Memory B cell (primary cell): Measurements from ENCODE around the gene DLGAP1.

Source experiments
- ATAC-seq: fragments of 150-1000 bp; cut with Tn5 transposase; 2 replicates; pipeline ENCODE4 v1.10.0; 2021; ENCODE audit warnings: low read depth, mild to moderate bottlenecking, moderate library complexity
- DNase-seq, 2 donors: peaks; one replicate each; pipeline ENCODE4 v3.0.0; 2022; ENCODE audit warnings: low spot score in 2 of 2
- H3K27ac Mint-ChIP-seq: one replicate; pipeline ENCODE4 v1.8.0; 2022; ENCODE audit warnings: mild to moderate bottlenecking, moderate library complexity, mixed read lengths
- H3K27me3 Mint-ChIP-seq: one replicate; pipeline ENCODE4 v1.8.0; 2022; ENCODE audit warnings: mixed read lengths
- H3K36me3 Mint-ChIP-seq: one replicate; pipeline ENCODE4 v1.8.0; 2022; ENCODE audit warnings: mild to moderate bottlenecking, mixed read lengths
- H3K4me1 Mint-ChIP-seq: one replicate; pipeline ENCODE4 v1.8.0; 2022; ENCODE audit warnings: mixed read lengths
- H3K4me3 Mint-ChIP-seq: one replicate; pipeline ENCODE4 v1.8.0; 2022; ENCODE audit warnings: mild to moderate bottlenecking, moderate library complexity, mixed read lengths
- H3K9me3 Mint-ChIP-seq: one replicate; pipeline ENCODE4 v1.8.0; 2022; ENCODE audit warnings: mixed read lengths

Gene DLGAP1

GRCh38 chr18:3554811-3555427, 900.2 kb downstream of the DLGAP1 start:
- H3K36me3 Mint-ChIP-seq, result no peaks in the 10 kb centered on the region
- no peak overlapping the region for H3K4me3 Mint-ChIP-seq
- peaks cover 2% of the 10 kb centered on the region for H3K4me1 Mint-ChIP-seq
- no peaks in the 10 kb centered on the region for H3K27me3 Mint-ChIP-seq
- H3K27ac Mint-ChIP-seq, result no peak overlapping the region
- DNase-seq (no peak), ATAC-seq (no peak)
- H3K9me3 Mint-ChIP-seq, result peaks cover 1% of the 10 kb centered on the region

DNA sequence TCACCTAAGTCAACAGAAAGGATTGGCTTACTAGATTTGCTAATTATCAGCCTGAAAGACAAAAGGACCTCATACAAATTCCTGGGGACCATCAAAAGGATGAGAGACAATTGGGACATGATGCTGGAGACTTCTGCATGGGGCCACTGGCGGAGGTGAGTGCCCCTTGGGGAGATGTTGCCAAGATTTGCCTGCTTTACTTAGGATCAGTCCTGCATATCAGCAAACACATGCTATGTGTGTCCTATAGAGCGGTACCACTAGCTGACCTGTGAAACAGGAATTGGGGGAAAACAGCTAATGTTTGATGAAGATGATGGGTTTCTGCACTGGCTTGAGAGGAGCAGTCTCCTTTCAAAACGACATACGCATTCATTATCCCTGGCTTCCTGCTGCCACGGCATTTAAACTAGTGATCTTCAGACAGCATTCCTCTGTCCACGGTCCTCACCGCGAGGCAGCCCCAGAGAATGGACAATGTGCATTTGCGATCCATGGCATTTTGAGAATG, 901.0 kb downstream of the DLGAP1 start:
- Mint-ChIP-seq H3K9me3 (peaks cover 1% of the 10 kb centered on the region), H3K27ac (no peak overlapping the region)

DNA sequence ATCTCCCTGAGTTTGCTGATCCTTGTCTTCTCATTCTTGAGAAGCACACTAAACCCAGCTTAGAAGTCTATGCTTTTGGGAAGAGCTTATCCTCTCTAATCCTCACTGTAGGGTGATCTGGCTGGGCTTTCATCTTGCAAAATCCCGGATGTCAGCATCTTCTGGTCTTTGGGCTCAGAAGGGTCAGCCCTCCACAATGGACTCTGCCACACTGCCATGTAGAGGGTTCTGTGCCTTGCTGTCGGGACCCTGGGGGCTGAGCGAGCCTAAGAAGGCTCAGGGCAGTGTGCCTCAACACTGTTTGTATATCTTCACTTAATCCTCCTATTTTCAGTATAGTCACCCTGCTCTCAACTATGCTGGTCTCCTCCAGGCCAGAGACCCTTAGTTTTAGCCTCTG, 902.8 kb downstream of the DLGAP1 start:
- no peak overlapping the region for H3K27ac Mint-ChIP-seq
- no peaks in the 10 kb centered on the region for H3K27me3 Mint-ChIP-seq
- peaks cover 2% of the 10 kb centered on the region for H3K4me1 Mint-ChIP-seq
- ATAC-seq (no peak), DNase-seq (no peak)
- no peaks in the 10 kb centered on the region for H3K36me3 Mint-ChIP-seq
- no peak overlapping the region for H3K4me3 Mint-ChIP-seq
- peaks cover 1% of the 10 kb centered on the region for H3K9me3 Mint-ChIP-seq

More for the DNA sequence above, 901.0 kb downstream of the DLGAP1 start:
- DNase-seq (no peak), ATAC-seq (no peak)
- H3K4me3 Mint-ChIP-seq, result no peak overlapping the region
- no peaks in the 10 kb centered on the region for H3K27me3 Mint-ChIP-seq
- H3K4me1 Mint-ChIP-seq, result peaks cover 2% of the 10 kb centered on the region
- no peaks in the 10 kb centered on the region for H3K36me3 Mint-ChIP-seq

DNA sequence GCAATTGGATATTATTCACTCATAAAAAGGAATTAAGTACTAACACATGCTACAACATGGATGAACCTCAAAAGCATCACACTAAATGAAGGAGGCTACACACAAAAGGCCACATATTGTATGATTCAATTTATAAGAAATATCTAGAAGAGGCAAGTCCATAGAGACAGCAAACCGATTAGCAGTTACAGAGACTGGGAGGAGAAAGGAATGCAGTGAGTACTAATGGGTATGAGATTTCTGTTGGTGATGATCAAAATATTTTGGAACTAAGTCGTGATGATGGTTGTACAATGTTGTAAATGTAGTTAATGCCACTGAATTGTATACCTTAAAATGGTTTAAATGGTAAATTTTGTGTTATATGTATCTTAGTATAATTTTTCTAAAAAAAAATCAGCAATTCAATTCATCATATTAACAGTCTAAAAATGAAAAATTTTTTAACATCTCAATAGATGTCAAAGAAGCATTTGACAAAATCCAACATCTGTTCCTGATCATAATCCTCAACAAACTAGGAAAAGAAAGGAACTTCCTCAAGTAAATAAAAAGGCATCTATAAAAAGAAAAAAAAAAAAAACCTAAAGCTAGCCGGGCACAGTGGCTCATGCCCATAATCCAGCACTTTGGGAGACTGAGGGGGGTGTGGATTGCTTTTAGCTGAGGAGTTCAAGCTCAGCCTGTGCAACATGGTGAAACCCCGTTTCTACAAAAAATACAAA, 907.1 kb downstream of the DLGAP1 start:
- DNase-seq (no peak), ATAC-seq (no peak)
- no peak overlapping the region for H3K4me3 Mint-ChIP-seq
- H3K9me3 Mint-ChIP-seq, result peaks cover 1% of the 10 kb centered on the region
- no peaks in the 10 kb centered on the region for H3K36me3 Mint-ChIP-seq
- no peaks in the 10 kb centered on the region for H3K27me3 Mint-ChIP-seq
- no peak overlapping the region for H3K27ac Mint-ChIP-seq
- H3K4me1 Mint-ChIP-seq, result peaks cover 5% of the 10 kb centered on the region

GRCh38 chr18:3546106-3546505, 909.0 kb downstream of the DLGAP1 start:
- H3K27me3 Mint-ChIP-seq, result no peaks in the 10 kb centered on the region
- H3K4me3 Mint-ChIP-seq, result no peak overlapping the region
- no peak overlapping the region for H3K27ac Mint-ChIP-seq
- ATAC-seq (no peak), DNase-seq (no peak)
- no peaks in the 10 kb centered on the region for H3K36me3 Mint-ChIP-seq
- H3K4me1 Mint-ChIP-seq, result peaks cover 6% of the 10 kb centered on the region
- H3K9me3 Mint-ChIP-seq, result no peaks in the 10 kb centered on the region

GRCh38 chr18:3544537-3544936, 910.6 kb downstream of the DLGAP1 start:
- Mint-ChIP-seq H3K27me3 (no peaks in the 10 kb centered on the region), H3K27ac (no peak overlapping the region)

GRCh38 chr18:3541549-3542386, 913.3 kb downstream of the DLGAP1 start:
- H3K27me3 Mint-ChIP-seq, result no peaks in the 10 kb centered on the region
- ATAC-seq, result no peak
- H3K36me3 Mint-ChIP-seq, result no peaks in the 10 kb centered on the region
- no peak for DNase-seq
- H3K27ac Mint-ChIP-seq, result no peak overlapping the region
- peaks cover 6% of the 10 kb centered on the region for H3K4me1 Mint-ChIP-seq
- no peak overlapping the region for H3K4me3 Mint-ChIP-seq
- no peaks in the 10 kb centered on the region for H3K9me3 Mint-ChIP-seq

More at GRCh38 chr18:3544537-3544936, 910.6 kb downstream of the DLGAP1 start:
- ATAC-seq, result no peak
- Mint-ChIP-seq H3K9me3 (no peaks in the 10 kb centered on the region), H3K4me1 (peaks cover 6% of the 10 kb centered on the region), H3K36me3 (no peaks in the 10 kb centered on the region), H3K4me3 (no peak overlapping the region)
- DNase-seq, result no peak

GRCh38 chr18:3540805-3541548, 914.1 kb downstream of the DLGAP1 start:
- DNase-seq (no peak), ATAC-seq (no peak)
- peaks cover 3% of the 10 kb centered on the region for H3K4me1 Mint-ChIP-seq
- H3K4me3 Mint-ChIP-seq, result no peak overlapping the region
- H3K36me3 Mint-ChIP-seq, result no peaks in the 10 kb centered on the region
- H3K27ac Mint-ChIP-seq, result no peak overlapping the region
- no peaks in the 10 kb centered on the region for H3K27me3 Mint-ChIP-seq
- no peaks in the 10 kb centered on the region for H3K9me3 Mint-ChIP-seq

GRCh38 chr18:3538954-3539617, 916.0 kb downstream of the DLGAP1 start:
- Mint-ChIP-seq H3K9me3 (no peaks in the 10 kb centered on the region), H3K27me3 (no peaks in the 10 kb centered on the region), H3K4me3 (no peak overlapping the region), H3K4me1 (peaks cover 3% of the 10 kb centered on the region), H3K27ac (no peak overlapping the region), H3K36me3 (no peaks in the 10 kb centered on the region)
- DNase-seq, result no peak
- no peak for ATAC-seq

GRCh38 chr18:3538456-3538855, 916.7 kb downstream of the DLGAP1 start:
- DNase-seq, result no peak
- Mint-ChIP-seq H3K9me3 (no peaks in the 10 kb centered on the region), H3K36me3 (no peaks in the 10 kb centered on the region), H3K4me3 (no peak overlapping the region), H3K27me3 (no peaks in the 10 kb centered on the region), H3K4me1 (peaks cover 3% of the 10 kb centered on the region), H3K27ac (no peak overlapping the region)
- ATAC-seq, result no peak

DNA sequence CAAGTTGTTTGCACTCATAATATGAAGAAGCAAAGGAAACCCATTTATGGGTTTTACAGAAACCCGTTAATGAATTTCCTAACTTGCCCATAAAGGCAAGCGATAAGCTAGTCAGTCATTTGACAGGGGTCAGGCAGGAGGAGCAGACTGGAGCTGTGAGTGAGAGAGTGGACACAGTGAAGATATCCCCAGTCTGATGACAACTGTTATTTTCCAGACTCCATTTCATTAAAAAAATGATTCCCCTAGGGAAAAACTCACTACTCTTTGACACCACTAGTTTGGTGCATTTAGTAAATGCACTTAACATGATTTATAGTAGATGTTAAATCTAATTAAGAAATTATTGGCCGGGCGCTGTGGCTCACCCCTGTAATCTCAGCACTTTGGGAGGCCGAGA, 924.3 kb downstream of the DLGAP1 start:
- Mint-ChIP-seq H3K27me3 (no peaks in the 10 kb centered on the region), H3K9me3 (no peaks in the 10 kb centered on the region)
- no peak for ATAC-seq

DNA sequence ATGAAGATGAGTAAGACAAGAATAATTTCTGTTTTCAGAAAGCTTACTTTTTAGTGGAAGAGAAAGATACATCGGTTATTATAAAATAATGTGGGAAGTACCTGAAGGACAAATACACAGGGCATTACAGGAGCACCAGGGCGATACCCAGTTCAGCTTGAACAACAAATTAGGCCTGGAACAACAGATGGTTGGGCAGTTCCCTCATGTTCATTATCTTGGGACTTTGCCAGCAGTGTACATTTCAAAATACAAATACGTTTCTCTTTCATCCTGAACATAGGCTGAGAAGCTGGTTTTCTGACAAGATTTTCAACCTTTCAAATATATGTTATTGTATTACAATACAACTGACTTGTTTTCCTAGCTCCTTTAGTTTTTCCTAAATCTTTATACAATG, 925.5 kb downstream of the DLGAP1 start:
- Mint-ChIP-seq H3K4me3 (no peak overlapping the region), H3K36me3 (no peaks in the 10 kb centered on the region), H3K27ac (no peak overlapping the region), H3K9me3 (no peaks in the 10 kb centered on the region), H3K4me1 (peaks cover 11% of the 10 kb centered on the region), H3K27me3 (no peaks in the 10 kb centered on the region)
- DNase-seq (no peak), ATAC-seq (no peak)

More for the DNA sequence above, 924.3 kb downstream of the DLGAP1 start:
- DNase-seq, result no peak
- Mint-ChIP-seq H3K4me3 (no peak overlapping the region), H3K36me3 (no peaks in the 10 kb centered on the region), H3K4me1 (peaks cover 8% of the 10 kb centered on the region), H3K27ac (no peak overlapping the region)

- ATAC-seq (no peak), DNase-seq (no peak)
- no peak overlapping the region for H3K4me3 Mint-ChIP-seq
- H3K27ac Mint-ChIP-seq, result no peak overlapping the region
- H3K27me3 Mint-ChIP-seq, result no peaks in the 10 kb centered on the region
- H3K4me1 Mint-ChIP-seq, result peaks cover 11% of the 10 kb centered on the region
- H3K9me3 Mint-ChIP-seq, result no peaks in the 10 kb centered on the region
- H3K36me3 Mint-ChIP-seq, result no peaks in the 10 kb centered on the region
These were observed 926.0 kb downstream of the DLGAP1 start for GRCh38 chr18:3529077-3529476.
